Coronary artery (tissue), 2 donors: Measurements from ENCODE around the gene SLC7A6OS.
A peak's percentile ranks its signal among the peaks of the same experiment; 100 is the strongest.

Experiments used
- DNase-seq: peaks from one replicate; pipeline ENCODE4 v3.0.0-alpha.2; 2017; ENCODE audit warnings: low spot score
- H3K27ac ChIP-seq, 2 donors: fragments of 200-600 bp; sonication (generic); one replicate each; pipeline ENCODE4 v1.5.1; 2016 to 2019
- H3K4me3 ChIP-seq: fragments of 200-600 bp; sonication (generic); 2 replicates; pipeline ENCODE4 v1.5.1; 2016; ENCODE audit warnings: mild to moderate bottlenecking, moderate library complexity
- TF ChIP-seq, protein P1 (sequence below): fragments of 200-600 bp; sonication (generic); IDR thresholded peaks from one replicate; pipeline ENCODE4 v1.5.1; 2019; ENCODE audit warnings: antibody characterized with exemption

Gene SLC7A6OS

DNA sequence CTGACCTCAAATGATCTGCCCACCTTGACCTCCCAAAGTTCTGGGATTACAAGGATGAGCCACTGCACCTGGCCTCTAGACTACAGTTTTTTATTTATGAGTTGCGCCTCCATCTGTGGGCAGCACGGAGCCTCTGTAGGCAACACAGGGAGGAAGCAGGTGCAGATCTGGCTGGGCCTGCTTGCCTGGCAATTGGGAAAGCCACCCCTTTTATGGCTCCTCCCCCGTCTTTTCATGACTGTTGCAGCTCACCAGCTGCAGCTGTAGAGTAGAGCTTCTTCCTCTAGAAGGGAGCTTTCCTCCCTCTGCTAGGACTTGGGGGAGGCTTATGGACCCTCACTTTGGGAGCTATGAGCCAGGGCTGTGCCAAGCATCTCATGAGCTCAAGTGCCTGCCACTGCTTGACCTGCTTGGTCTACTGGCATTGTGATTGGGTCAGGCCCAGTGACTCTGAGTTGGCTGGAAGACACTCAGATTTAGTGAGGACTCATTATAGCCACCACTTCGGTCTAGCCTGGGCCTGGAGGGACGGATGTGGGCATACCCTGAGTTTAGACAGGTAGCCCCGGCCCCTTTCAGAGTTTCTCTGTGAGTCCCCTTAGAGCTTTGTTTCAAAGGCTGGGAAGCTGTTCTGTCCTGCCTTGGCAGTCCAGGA lies 53.4 kb downstream of the SLC7A6OS start:
- TF ChIP-seq, protein P1, sequence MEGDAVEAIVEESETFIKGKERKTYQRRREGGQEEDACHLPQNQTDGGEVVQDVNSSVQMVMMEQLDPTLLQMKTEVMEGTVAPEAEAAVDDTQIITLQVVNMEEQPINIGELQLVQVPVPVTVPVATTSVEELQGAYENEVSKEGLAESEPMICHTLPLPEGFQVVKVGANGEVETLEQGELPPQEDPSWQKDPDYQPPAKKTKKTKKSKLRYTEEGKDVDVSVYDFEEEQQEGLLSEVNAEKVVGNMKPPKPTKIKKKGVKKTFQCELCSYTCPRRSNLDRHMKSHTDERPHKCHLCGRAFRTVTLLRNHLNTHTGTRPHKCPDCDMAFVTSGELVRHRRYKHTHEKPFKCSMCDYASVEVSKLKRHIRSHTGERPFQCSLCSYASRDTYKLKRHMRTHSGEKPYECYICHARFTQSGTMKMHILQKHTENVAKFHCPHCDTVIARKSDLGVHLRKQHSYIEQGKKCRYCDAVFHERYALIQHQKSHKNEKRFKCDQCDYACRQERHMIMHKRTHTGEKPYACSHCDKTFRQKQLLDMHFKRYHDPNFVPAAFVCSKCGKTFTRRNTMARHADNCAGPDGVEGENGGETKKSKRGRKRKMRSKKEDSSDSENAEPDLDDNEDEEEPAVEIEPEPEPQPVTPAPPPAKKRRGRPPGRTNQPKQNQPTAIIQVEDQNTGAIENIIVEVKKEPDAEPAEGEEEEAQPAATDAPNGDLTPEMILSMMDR = no peak
- H3K4me3 ChIP-seq = no peak overlapping the region
- no peak for DNase-seq
- peak overlapping the region in 1 of 2 donors; percentile 60 for H3K27ac ChIP-seq

DNA sequence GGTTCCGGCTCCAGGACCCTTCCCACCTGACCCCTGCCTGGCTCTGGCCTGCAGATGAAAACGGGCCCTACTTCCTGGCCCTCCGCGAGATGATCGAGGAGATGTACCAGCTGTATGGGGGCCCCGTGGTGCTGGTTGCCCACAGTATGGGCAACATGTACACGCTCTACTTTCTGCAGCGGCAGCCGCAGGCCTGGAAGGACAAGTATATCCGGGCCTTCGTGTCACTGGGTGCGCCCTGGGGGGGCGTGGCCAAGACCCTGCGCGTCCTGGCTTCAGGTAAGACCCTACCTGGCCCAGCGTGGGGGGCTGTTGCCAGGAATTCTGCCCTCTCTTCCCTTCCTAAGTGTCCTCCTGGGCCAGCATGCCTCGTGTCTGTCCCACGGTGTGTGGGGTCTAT lies 55.0 kb downstream of the SLC7A6OS start:
- no peak for DNase-seq
- TF ChIP-seq, protein P1 = no peak
- Histone ChIP-seq H3K4me3 (no peak overlapping the region), H3K27ac (no peak overlapping the region)

DNA sequence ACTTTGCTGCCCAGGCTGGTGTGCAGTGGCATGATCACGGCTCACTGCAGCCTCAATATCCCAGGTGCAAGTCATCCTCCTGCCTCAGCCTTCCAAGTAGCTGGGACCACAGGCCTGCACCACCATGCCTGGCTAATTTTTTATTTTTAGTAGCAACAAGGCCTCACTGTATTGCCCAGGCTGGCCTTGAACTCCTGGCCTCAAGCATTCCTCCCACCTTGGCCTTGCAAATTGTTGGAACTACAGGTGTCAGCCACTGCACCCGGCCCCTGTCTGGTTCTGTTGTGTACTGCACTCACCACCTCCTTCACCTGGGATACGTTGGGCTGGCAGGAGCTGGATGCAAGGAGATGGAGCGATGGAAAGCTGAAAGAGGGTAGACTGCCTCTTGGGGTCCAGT lies 57.0 kb downstream of the SLC7A6OS start:
- DNase-seq = no peak
- Histone ChIP-seq H3K4me3 (no peak overlapping the region), H3K27ac (no peak overlapping the region)
- TF ChIP-seq, protein P1 = no peak

DNA sequence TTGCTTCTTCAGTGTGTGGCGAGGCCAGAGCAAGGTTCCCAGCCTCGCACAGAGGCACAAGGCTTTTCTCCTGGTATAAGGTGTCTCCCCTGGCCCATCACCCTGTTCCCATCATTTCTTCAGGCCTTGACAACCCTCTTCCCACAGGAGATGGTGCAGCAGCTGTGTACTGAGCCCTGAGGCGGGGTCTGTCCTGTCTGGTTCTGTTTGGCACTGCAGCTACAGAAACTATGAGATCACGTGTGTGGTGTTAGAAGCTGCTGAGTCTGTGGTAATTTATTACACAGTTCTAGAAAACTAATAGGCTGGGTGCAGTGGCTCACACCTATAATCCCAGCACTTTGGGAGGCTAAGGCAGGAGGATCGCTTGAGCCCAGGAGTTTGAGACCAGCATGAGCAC lies 58.4 kb downstream of the SLC7A6OS start:
- H3K27ac ChIP-seq = no peak overlapping the region
- TF ChIP-seq, protein P1 = no peak

DNA sequence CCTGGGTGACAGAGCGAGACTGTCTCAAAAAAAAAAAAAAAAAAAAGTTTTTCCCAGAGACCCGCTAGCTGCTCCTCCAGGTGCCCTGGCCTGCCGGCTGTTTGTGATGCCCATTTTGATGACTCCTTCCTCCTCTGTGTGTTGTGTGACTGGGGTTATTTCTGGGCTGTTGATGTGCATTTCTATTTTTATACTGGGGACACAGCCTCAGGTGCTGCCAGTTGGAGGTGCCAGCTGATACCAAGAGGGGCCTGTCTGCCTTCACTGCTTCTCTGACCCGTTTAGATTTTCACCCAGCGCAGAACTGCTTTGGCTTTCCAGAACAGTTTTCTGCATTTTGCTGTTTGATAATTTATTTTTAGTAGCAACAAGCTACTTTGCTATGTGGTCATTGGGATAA lies 58.9 kb downstream of the SLC7A6OS start:
- no peak overlapping the region for H3K27ac ChIP-seq
- no peak overlapping the region for H3K4me3 ChIP-seq
- no peak for DNase-seq
- TF ChIP-seq, protein P1 = no peak

More for the DNA sequence above, 58.4 kb downstream of the SLC7A6OS start:
- DNase-seq = no peak
- H3K4me3 ChIP-seq = no peak overlapping the region

DNA sequence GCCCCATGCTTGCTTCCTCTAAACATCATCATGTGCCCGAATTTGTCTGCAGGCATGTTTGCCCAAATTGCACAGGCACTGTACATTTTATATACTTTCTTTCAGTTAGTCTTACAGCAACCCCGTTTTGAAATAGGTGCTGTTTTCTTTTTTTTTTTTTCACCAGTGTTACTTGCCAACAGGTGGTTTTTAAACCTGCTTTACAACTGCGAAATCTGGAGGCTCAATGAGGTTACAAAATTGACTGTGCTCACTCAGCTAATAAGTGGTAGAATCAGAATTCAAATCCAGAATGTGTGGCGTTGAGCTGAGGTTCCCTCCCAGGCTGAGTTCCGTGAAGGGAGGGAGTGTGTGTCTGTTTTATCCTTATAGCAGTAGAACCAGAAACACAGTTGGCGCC lies 59.8 kb downstream of the SLC7A6OS start:
- no peak for DNase-seq
- Histone ChIP-seq H3K27ac (no peak overlapping the region), H3K4me3 (no peak overlapping the region)
- TF ChIP-seq, protein P1 = no peak

DNA sequence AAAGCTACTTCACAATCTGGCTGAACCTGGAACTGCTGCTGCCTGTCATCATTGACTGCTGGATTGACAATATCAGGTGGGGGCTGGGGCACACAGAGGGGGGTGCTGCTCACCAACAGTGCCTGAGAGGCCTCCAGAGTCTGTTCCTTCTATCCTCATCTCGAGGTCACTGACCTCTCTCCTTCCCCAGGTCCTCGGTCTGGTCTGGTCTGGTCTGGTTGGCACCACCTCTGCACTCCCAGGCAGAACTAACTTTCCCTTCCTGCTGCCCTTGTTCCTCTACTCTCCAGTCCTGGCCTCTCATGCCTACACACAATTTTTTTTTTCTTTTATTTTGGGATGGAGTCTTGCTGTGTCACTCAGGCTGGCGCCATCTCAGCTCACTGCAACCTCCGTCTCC lies 61.4 kb downstream of the SLC7A6OS start:
- DNase-seq = no peak
- H3K4me3 ChIP-seq = no peak overlapping the region
- peak overlapping the region in 1 of 2 donors; percentile 31 for H3K27ac ChIP-seq
- TF ChIP-seq, protein P1 = no peak
